ENCODE data around the gene NEU4. TPM values are rescaled to one million over a fixed set of nuclear protein-coding genes. Genes with fewer than 3 reads are reported as not detected.

Gene NEU4
- total RNA-seq, 1 donor from 2014 or later, result 0.88 TPM

- no peak for DNase-seq
- peaks cover 6% of the 10 kb centered on the region for H3K27me3 Mint-ChIP-seq (ENCODE audit: unreplicated experiment)
- H3K4me3 Mint-ChIP-seq (ENCODE audit: unreplicated experiment), result no peak overlapping the region
- H3K4me1 Mint-ChIP-seq (ENCODE audit: low read depth, unreplicated experiment), result no peaks in the 10 kb centered on the region
- H3K9me3 Mint-ChIP-seq (ENCODE audit: unreplicated experiment), result peaks cover 4% of the 10 kb centered on the region
- TF ChIP-seq CTCF (IDR thresholded peaks at IDR 0.05; ENCODE audit: partially characterized antibody, unreplicated experiment), result no peak
- no peak overlapping the region for H3K27ac Mint-ChIP-seq (ENCODE audit: unreplicated experiment)
- H3K36me3 Mint-ChIP-seq (ENCODE audit: unreplicated experiment), result no peaks in the 10 kb centered on the region
Measured at GRCh38 chr2:241852981-241853631, 44.1 kb downstream of the NEU4 start.

- H3K4me3 Mint-ChIP-seq (ENCODE audit: unreplicated experiment), result no peak overlapping the region
- H3K9me3 Mint-ChIP-seq (ENCODE audit: unreplicated experiment), result peaks cover 2% of the 10 kb centered on the region
- H3K36me3 Mint-ChIP-seq (ENCODE audit: unreplicated experiment), result no peaks in the 10 kb centered on the region
- peaks cover 3% of the 10 kb centered on the region for H3K27me3 Mint-ChIP-seq (ENCODE audit: unreplicated experiment)
- no peaks in the 10 kb centered on the region for H3K4me1 Mint-ChIP-seq (ENCODE audit: low read depth, unreplicated experiment)
- H3K27ac Mint-ChIP-seq (ENCODE audit: unreplicated experiment), result no peak overlapping the region
- TF ChIP-seq CTCF (IDR thresholded peaks at IDR 0.05; ENCODE audit: partially characterized antibody, unreplicated experiment), result no peak
- DNase-seq, result peak; percentile 22
Measured at GRCh38 chr2:241853651-241854341, 44.8 kb downstream of the NEU4 start.

GRCh38 chr2:241854342-241855244 is 45.6 kb downstream of the NEU4 start:
- peaks cover 3% of the 10 kb centered on the region for H3K27me3 Mint-ChIP-seq (ENCODE audit: unreplicated experiment)
- H3K36me3 Mint-ChIP-seq (ENCODE audit: unreplicated experiment), result no peaks in the 10 kb centered on the region
- no peak overlapping the region for H3K4me3 Mint-ChIP-seq (ENCODE audit: unreplicated experiment)
- TF ChIP-seq CTCF (IDR thresholded peaks at IDR 0.05; ENCODE audit: partially characterized antibody, unreplicated experiment), result no peak
- H3K9me3 Mint-ChIP-seq (ENCODE audit: unreplicated experiment), result peaks cover 2% of the 10 kb centered on the region
- DNase-seq, result no peak
- no peak overlapping the region for H3K27ac Mint-ChIP-seq (ENCODE audit: unreplicated experiment)
- no peaks in the 10 kb centered on the region for H3K4me1 Mint-ChIP-seq (ENCODE audit: low read depth, unreplicated experiment)

GRCh38 chr2:241855245-241855887 is 46.4 kb downstream of the NEU4 start:
- Mint-ChIP-seq H3K36me3 (ENCODE audit: unreplicated experiment) (no peaks in the 10 kb centered on the region), H3K27ac (ENCODE audit: unreplicated experiment) (no peak overlapping the region), H3K4me3 (ENCODE audit: unreplicated experiment) (no peak overlapping the region), H3K4me1 (ENCODE audit: low read depth, unreplicated experiment) (no peaks in the 10 kb centered on the region), H3K9me3 (ENCODE audit: unreplicated experiment) (peaks cover 2% of the 10 kb centered on the region), H3K27me3 (ENCODE audit: unreplicated experiment) (peaks cover 3% of the 10 kb centered on the region)
- DNase-seq, result no peak
- TF ChIP-seq CTCF (IDR thresholded peaks at IDR 0.05; ENCODE audit: partially characterized antibody, unreplicated experiment), result no peak

Measured in glutamatergic neuron (in vitro differentiated cells).